Mesenchymal stem cell (in vitro differentiated cells and primary cell): ENCODE measurements around the gene MED8.

Source experiments
- DNase-seq: peaks from one replicate; pipeline ENCODE4 v3.0.0-alpha.2; 2013
- H2AFZ ChIP-seq: one replicate; pipeline ENCODE4 v1.6.1; 2013; ENCODE audit warnings: low read depth, mild to moderate bottlenecking, control low read depth, inconsistent platforms, low read length, moderate library complexity
- H2AK5ac ChIP-seq: 2 replicates; pipeline ENCODE4 v1.6.1; 2013; ENCODE audit warnings: low read length, moderate library complexity, mild to moderate bottlenecking, inconsistent platforms; ENCODE audit not compliant: severe bottlenecking
- H2BK120ac ChIP-seq: one replicate; pipeline ENCODE4 v1.6.1; 2013; ENCODE audit warnings: low read depth, mild to moderate bottlenecking, inconsistent platforms, low read length, moderate library complexity
- H2BK12ac ChIP-seq, 2 experiments: one replicate each; pipeline ENCODE4 v1.6.1; 2013; ENCODE audit warnings: inconsistent platforms in 2 of 2, low read length in 2 of 2, mild to moderate bottlenecking in 2 of 2, moderate library complexity in 2 of 2, control low read depth in 1 of 2
- H2BK15ac ChIP-seq: one replicate; pipeline ENCODE4 v1.6.1; 2013; ENCODE audit warnings: mild to moderate bottlenecking, low read depth, inconsistent platforms; ENCODE audit not compliant: poor library complexity, severe bottlenecking
- H2BK5ac ChIP-seq: 2 replicates; pipeline ENCODE4 v1.6.1; 2013; ENCODE audit warnings: low read depth, mild to moderate bottlenecking, low read length, control low read depth, inconsistent platforms; ENCODE audit not compliant: poor library complexity, severe bottlenecking
- H3K14ac ChIP-seq, 2 experiments: one replicate each; pipeline ENCODE4 v1.6.1; 2013; ENCODE audit warnings: inconsistent platforms in 2 of 2, low read length in 2 of 2, control low read depth in 1 of 2, mild to moderate bottlenecking in 1 of 2, moderate library complexity in 1 of 2
- H3K18ac ChIP-seq, 2 experiments: one replicate each; pipeline ENCODE4 v1.6.1; 2013; ENCODE audit warnings: inconsistent platforms in 2 of 2, low read length in 2 of 2, control low read depth in 1 of 2, low read depth in 1 of 2, mild to moderate bottlenecking in 1 of 2
- H3K23ac ChIP-seq, 2 experiments: one replicate each; pipeline ENCODE4 v1.6.1; 2013; ENCODE audit warnings: inconsistent platforms in 2 of 2, low read length in 2 of 2, mild to moderate bottlenecking in 2 of 2, moderate library complexity in 2 of 2, control low read depth in 1 of 2
- H3K27ac ChIP-seq: 2 replicates; pipeline ENCODE4 v1.5.1; 2013; ENCODE audit warnings: mild to moderate bottlenecking, moderate library complexity, low read length, control low read depth, inconsistent platforms; ENCODE audit not compliant: poor library complexity, severe bottlenecking
- H3K27me3 ChIP-seq, 2 experiments: 2 replicates each; pipeline versions ENCODE4 v1.6.1 to v1.7.0; 2013; ENCODE audit warnings: low read length in 2 of 2, mild to moderate bottlenecking in 2 of 2, moderate library complexity in 2 of 2, control low read depth in 1 of 2, inconsistent platforms in 1 of 2; ENCODE audit not compliant: control insufficient read depth in 1 of 2, insufficient read depth in 1 of 2
- H3K36me3 ChIP-seq, 2 experiments: 2 replicates each; pipeline versions ENCODE4 v1.6.1 to v1.7.0; 2013; ENCODE audit warnings: low read length in 2 of 2, control low read depth in 1 of 2, inconsistent platforms in 1 of 2, low read depth in 1 of 2, mild to moderate bottlenecking in 1 of 2; ENCODE audit not compliant: insufficient read depth in 2 of 2, control insufficient read depth in 1 of 2
- H3K4ac ChIP-seq, 2 experiments: one replicate each; pipeline ENCODE4 v1.6.1; 2013; ENCODE audit warnings: inconsistent platforms in 2 of 2, low read length in 2 of 2, mild to moderate bottlenecking in 2 of 2, moderate library complexity in 2 of 2, control low read depth in 1 of 2, low read depth in 1 of 2
- H3K4me1 ChIP-seq: 2 replicates; pipeline ENCODE4 v1.6.1; 2013; ENCODE audit warnings: low read depth, low read length, control low read depth; ENCODE audit not compliant: control insufficient read depth, insufficient read depth
- H3K4me2 ChIP-seq: 2 replicates; pipeline ENCODE4 v1.6.1; 2013; ENCODE audit warnings: low read length, mild to moderate bottlenecking, inconsistent platforms; ENCODE audit not compliant: poor library complexity, severe bottlenecking
- H3K4me3 ChIP-seq, 2 experiments: 2 replicates each; pipeline versions ENCODE4 v1.5.1 to v1.7.0; 2013; ENCODE audit warnings: low read length in 2 of 2, mild to moderate bottlenecking in 2 of 2, control low read depth in 1 of 2, low read depth in 1 of 2; ENCODE audit not compliant: insufficient read depth in 1 of 2
- H3K79me1 ChIP-seq: replicated peaks from 2 replicates; pipeline ENCODE4 v1.6.1; 2013; ENCODE audit warnings: mild to moderate bottlenecking, control low read depth, low read length, inconsistent platforms; ENCODE audit not compliant: poor library complexity, severe bottlenecking
- H3K9ac ChIP-seq: 2 replicates; pipeline ENCODE4 v1.7.0; 2013; ENCODE audit warnings: mild to moderate bottlenecking, low read length, moderate library complexity
- H3K9me3 ChIP-seq: 2 replicates; pipeline ENCODE4 v1.7.0; 2013; ENCODE audit warnings: mild to moderate bottlenecking, low read length; ENCODE audit not compliant: control insufficient read depth
- H4K8ac ChIP-seq: one replicate; pipeline ENCODE4 v1.6.1; 2013; ENCODE audit warnings: inconsistent platforms, mild to moderate bottlenecking, low read length, moderate library complexity
- H4K91ac ChIP-seq: one replicate; pipeline ENCODE4 v1.6.1; 2013; ENCODE audit warnings: mild to moderate bottlenecking, low read length, inconsistent platforms
- WGBS: methylation state at CpG from one replicate; pipeline ENCODE4 v1.1.7; 2013; ENCODE audit warnings: mixed read lengths; 5-methylcytosine and 5-hydroxymethylcytosine counted together

The MED8 gene

GRCh38 chr1:43337588-43337987 is 52.0 kb downstream of the MED8 start, which contains the start of gene MPL:
Gene MPL, plus strand, starts transcription at chr1:43337818. Its CDS starts 31 bp downstream, at chr1:43337849.
- Histone ChIP-seq H4K8ac (no peak within 1 kb of the TSS), H3K9ac (no peak within 1 kb of the TSS), H3K27me3 (peaks cover 16 to 22% of the 10 kb centered on the region in 2 experiments), H3K9me3 (no peaks in the 10 kb centered on the region), H2BK12ac (no peak within 1 kb of the TSS), H3K4me2 (no peak within 1 kb of the TSS), H2AFZ (no peak within 1 kb of the TSS), H3K79me1 (no peaks in the 10 kb centered on the region), H3K36me3 (no peaks in the 10 kb centered on the region), H3K4me3 (no peak within 1 kb of the TSS), H3K27ac (no peak within 1 kb of the TSS), H3K23ac (no peak within 1 kb of the TSS), H3K4me1 (peaks cover 1% of the 10 kb centered on the region), H3K18ac (no peak within 1 kb of the TSS), H2AK5ac (no peak within 1 kb of the TSS), H3K14ac (no peak within 1 kb of the TSS), H2BK5ac (no peak within 1 kb of the TSS), H4K91ac (no peak within 1 kb of the TSS), H2BK15ac (peak within 1 kb of the TSS; percentile 30), H2BK120ac (no peak within 1 kb of the TSS), H3K4ac (no peak within 1 kb of the TSS)
- no peak for DNase-seq
- WGBS = 35% methylated on average over 2 of the region's 3 CpGs

- Histone ChIP-seq H2BK12ac (no peak overlapping the region), H4K91ac (no peak overlapping the region), H3K4me1 (peaks cover 8% of the 10 kb centered on the region), H3K18ac (no peak overlapping the region), H3K9ac (no peak overlapping the region), H2BK5ac (no peak overlapping the region), H3K9me3 (no peaks in the 10 kb centered on the region), H3K4me2 (no peak overlapping the region), H2BK15ac (no peak overlapping the region), H3K4me3 (no peak overlapping the region), H3K27ac (no peak overlapping the region), H4K8ac (no peak overlapping the region), H3K27me3 (peaks cover 9 to 17% of the 10 kb centered on the region in 2 experiments), H3K23ac (no peak overlapping the region), H3K79me1 (no peaks in the 10 kb centered on the region), H3K4ac (no peak overlapping the region), H3K14ac (no peak overlapping the region), H2AK5ac (no peak overlapping the region), H2BK120ac (no peak overlapping the region), H3K36me3 (no peaks in the 10 kb centered on the region), H2AFZ (no peak overlapping the region)
- whole genome bisulfite sequencing = 89% methylated on average over 7 of the region's 7 CpGs
- DNase-seq = no peak
Observed at GRCh38 chr1:43334453-43335205, 55.0 kb downstream of the MED8 start.
